ENCODE results near the gene BTN3A1. TPM values are rescaled to one million over a fixed set of nuclear protein-coding genes. Genes with fewer than 3 reads are reported as not detected.

BTN3A1 gene
- total and polyA plus RNA-seq, 2 of the 13 experiments (the other 11 are each of a cell fraction or from before 2014, with no cell fraction given): 13.3 to 14.0 TPM

GRCh38 chr6:26422329-26422728 lies 20.3 kb downstream of the BTN3A1 start:
- ChIA-PET POLR2A (interaction anchor here (1.1 kb wide), 1 partner anchor 40 kb away, joined by 3 read pairs; the partner anchor contains the start of gene BTN2A2), CTCF (ENCODE audit: low intra/inter-chr PET ratio, low total read pairs) (no interaction called here)
- no peaks in the 10 kb centered on the region for H3K79me2 ChIP-seq (ENCODE audit: insufficient read depth, low read length)
- DNase-seq (ENCODE audit: low spot score) (no peak), FAIRE-seq (no peak), ATAC-seq (no peak)
- H2AFZ ChIP-seq (ENCODE audit: low read length): no peak overlapping the region
- no peak overlapping the region for H3K27ac ChIP-seq (ENCODE audit: extremely low read length, insufficient read depth, low read length)
- H3K36me3 ChIP-seq (replicated peaks in 1 of 2; ENCODE audit: control insufficient read depth in 1 of 2, insufficient read depth in 2 of 2, low read length in 2 of 2): 0 out of 5 replicates have a peak, but pooled peaks cover 0 to 9% of the 10 kb centered on the region in 2 experiments
- H3K9ac ChIP-seq (ENCODE audit: insufficient read depth, low read depth, low read length): peak overlapping the region; percentile 84; the same call in 1 of the 2 replicates
- 89% methylated on average over 3 of the region's 3 CpGs for WGBS (ENCODE audit: low lambda C conversion rate)
- peaks cover 13% of the 10 kb centered on the region for H3K9me3 ChIP-seq (ENCODE audit: low read length)
- peak overlapping the region in 2 of 3 experiments; percentile 80 to 85; a peak in 4 of 6 replicates for H3K4me3 ChIP-seq (replicated peaks in 1 of 3; ENCODE audit: insufficient read depth in 1 of 3, low read depth in 2 of 3, low read length in 3 of 3)
- in situ Hi-C loops (cut with HindIII; ENCODE audit: extremely low pct_ligation_motif_present, low pct_unique_long_range_greater_than_20kb) (loop anchor here (5.0 kb wide), 1 partner anchor 80 kb away; no protein-coding TSS in a partner anchor), intact Hi-C loops (cut with micrococcal nuclease; ENCODE audit: unreplicated experiment) (no loop called here)
- no peaks in the 10 kb centered on the region; a peak in 1 of 5 replicates for H3K27me3 ChIP-seq (ENCODE audit: control insufficient read depth in 1 of 2, insufficient read depth in 2 of 2, low read length in 2 of 2)
- peak; percentile 51 to 82 for TF ChIP-seq MAFK (conservative IDR thresholded peaks at IDR 0.05 in 1 of 2, IDR thresholded peaks at IDR 0.05 in 1 of 2; ENCODE audit: low read length in 2 of 2)
- no peak for TF ChIP-seq SMARCC2 (IDR thresholded peaks at IDR 0.05)
- TF ChIP-seq MAFF (IDR thresholded peaks at IDR 0.05; ENCODE audit: low read depth, low read length): peak; percentile 75
- no peaks in the 10 kb centered on the region for H4K20me1 ChIP-seq (ENCODE audit: insufficient read depth, low read length)
- peak overlapping the region; percentile 98 for H3K4me2 ChIP-seq (ENCODE audit: low read depth, low read length)
- H3K4me1 ChIP-seq (ENCODE audit: insufficient read depth, low read length): peaks cover 48% of the 10 kb centered on the region
- BruUV-seq (replicated peaks): no TSS peak

DNA sequence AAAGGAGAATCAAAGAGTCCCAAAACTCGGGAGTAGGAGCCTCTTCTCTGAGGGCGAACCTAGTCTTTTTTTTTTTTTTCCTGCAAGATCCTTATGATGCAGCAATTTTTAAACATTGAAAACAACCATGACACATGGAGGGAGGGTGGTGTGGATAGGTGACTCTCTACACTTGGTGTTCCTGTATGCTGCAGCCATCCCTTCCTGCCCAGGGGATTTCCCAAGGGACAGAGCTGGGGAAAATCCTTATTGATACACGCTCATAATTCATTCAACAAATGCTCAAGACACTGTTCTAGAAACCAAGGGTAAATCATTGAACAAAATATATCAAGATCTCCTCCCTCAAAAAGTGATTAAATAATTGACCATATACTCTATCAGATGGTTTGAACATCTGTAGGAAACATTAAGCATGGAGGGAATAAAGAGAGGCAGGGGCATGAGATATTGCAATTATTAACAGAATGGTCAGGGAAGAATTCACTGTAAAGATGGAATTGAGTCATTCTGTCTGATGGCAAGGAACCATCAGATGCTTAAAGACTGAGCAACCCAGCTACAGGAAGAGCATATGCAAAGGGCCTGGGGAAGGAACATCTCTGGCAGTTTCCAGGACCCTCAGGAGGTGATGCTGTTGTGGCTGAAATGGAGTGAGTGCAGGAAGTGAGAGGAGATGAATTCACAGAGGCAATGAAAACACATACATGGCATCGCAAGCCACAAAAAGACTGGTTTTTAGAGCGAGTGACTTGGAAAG lies 24.8 kb downstream of the BTN3A1 start:
- FAIRE-seq (no peak), DNase-seq (ENCODE audit: low spot score) (no peak), ATAC-seq (no peak)
- 93% methylated on average over 5 of the region's 5 CpGs for WGBS (ENCODE audit: low lambda C conversion rate)
- no peaks in the 10 kb centered on the region for H4K20me1 ChIP-seq (ENCODE audit: insufficient read depth, low read length)
- no peak overlapping the region for H2AFZ ChIP-seq (ENCODE audit: low read length)
- in situ Hi-C loops (cut with HindIII; ENCODE audit: extremely low pct_ligation_motif_present, low pct_unique_long_range_greater_than_20kb) (no loop called here), intact Hi-C loops (cut with micrococcal nuclease; ENCODE audit: unreplicated experiment) (no loop called here)
- no peak overlapping the region for H3K9ac ChIP-seq (ENCODE audit: insufficient read depth, low read depth, low read length)
- no peak overlapping the region for H3K27ac ChIP-seq (ENCODE audit: extremely low read length, insufficient read depth, low read length)
- peaks cover 19% of the 10 kb centered on the region for H3K4me1 ChIP-seq (ENCODE audit: insufficient read depth, low read length)
- peaks cover 7 to 24% of the 10 kb centered on the region in 2 experiments; a peak in 3 of 5 replicates for H3K36me3 ChIP-seq (replicated peaks in 1 of 2; ENCODE audit: control insufficient read depth in 1 of 2, insufficient read depth in 2 of 2, low read length in 2 of 2)
- no peaks in the 10 kb centered on the region for H3K27me3 ChIP-seq (ENCODE audit: control insufficient read depth in 1 of 2, insufficient read depth in 2 of 2, low read length in 2 of 2)
- H3K4me2 ChIP-seq (ENCODE audit: low read depth, low read length): no peak overlapping the region
- ChIA-PET CTCF (ENCODE audit: low intra/inter-chr PET ratio, low total read pairs) (no interaction called here), POLR2A (no interaction called here)
- H3K79me2 ChIP-seq (ENCODE audit: insufficient read depth, low read length): no peaks in the 10 kb centered on the region
- BruUV-seq (replicated peaks): no TSS peak
- H3K4me3 ChIP-seq (replicated peaks in 1 of 3; ENCODE audit: insufficient read depth in 1 of 3, low read depth in 2 of 3, low read length in 3 of 3): no peak overlapping the region
- no peaks in the 10 kb centered on the region for H3K9me3 ChIP-seq (ENCODE audit: low read length)
- TF ChIP-seq ZFP82 (CRISPR knock-in tag; IDR thresholded peaks at IDR 0.05; ENCODE audit: borderline replicate concordance): no peak
- no peak for TF ChIP-seq ZSCAN25 (CRISPR knock-in tag; IDR thresholded peaks at IDR 0.05)
- no peak for TF ChIP-seq NCOR1 (IDR thresholded peaks at IDR 0.05; ENCODE audit: borderline replicate concordance, low read length)
- TF ChIP-seq RXRB (CRISPR knock-in tag; IDR thresholded peaks at IDR 0.05; ENCODE audit: borderline replicate concordance): no peak
- no peak for TF ChIP-seq ZNF383 (CRISPR knock-in tag; IDR thresholded peaks at IDR 0.05; ENCODE audit: borderline replicate concordance)
- TF ChIP-seq GFI1 (CRISPR knock-in tag; IDR thresholded peaks at IDR 0.05; ENCODE audit: borderline replicate concordance): no peak
- no peak for TF ChIP-seq ZBTB14 (CRISPR knock-in tag; IDR thresholded peaks at IDR 0.05)
- TF ChIP-seq, protein P1, sequence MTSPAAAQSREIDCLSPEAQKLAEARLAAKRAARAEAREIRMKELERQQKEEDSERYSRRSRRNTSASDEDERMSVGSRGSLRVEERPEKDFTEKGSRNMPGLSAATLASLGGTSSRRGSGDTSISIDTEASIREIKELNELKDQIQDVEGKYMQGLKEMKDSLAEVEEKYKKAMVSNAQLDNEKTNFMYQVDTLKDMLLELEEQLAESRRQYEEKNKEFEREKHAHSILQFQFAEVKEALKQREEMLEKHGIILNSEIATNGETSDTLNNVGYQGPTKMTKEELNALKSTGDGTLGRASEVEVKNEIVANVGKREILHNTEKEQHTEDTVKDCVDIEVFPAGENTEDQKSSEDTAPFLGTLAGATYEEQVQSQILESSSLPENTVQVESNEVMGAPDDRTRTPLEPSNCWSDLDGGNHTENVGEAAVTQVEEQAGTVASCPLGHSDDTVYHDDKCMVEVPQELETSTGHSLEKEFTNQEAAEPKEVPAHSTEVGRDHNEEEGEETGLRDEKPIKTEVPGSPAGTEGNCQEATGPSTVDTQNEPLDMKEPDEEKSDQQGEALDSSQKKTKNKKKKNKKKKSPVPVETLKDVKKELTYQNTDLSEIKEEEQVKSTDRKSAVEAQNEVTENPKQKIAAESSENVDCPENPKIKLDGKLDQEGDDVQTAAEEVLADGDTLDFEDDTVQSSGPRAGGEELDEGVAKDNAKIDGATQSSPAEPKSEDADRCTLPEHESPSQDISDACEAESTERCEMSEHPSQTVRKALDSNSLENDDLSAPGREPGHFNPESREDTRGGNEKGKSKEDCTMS (CRISPR knock-in tag; conservative IDR thresholded peaks at IDR 0.05): no peak
